ENCODE data around the gene DEGS2.
A peak's percentile ranks its signal among the peaks of the same experiment; 100 is the strongest.

Gene DEGS2

DNA sequence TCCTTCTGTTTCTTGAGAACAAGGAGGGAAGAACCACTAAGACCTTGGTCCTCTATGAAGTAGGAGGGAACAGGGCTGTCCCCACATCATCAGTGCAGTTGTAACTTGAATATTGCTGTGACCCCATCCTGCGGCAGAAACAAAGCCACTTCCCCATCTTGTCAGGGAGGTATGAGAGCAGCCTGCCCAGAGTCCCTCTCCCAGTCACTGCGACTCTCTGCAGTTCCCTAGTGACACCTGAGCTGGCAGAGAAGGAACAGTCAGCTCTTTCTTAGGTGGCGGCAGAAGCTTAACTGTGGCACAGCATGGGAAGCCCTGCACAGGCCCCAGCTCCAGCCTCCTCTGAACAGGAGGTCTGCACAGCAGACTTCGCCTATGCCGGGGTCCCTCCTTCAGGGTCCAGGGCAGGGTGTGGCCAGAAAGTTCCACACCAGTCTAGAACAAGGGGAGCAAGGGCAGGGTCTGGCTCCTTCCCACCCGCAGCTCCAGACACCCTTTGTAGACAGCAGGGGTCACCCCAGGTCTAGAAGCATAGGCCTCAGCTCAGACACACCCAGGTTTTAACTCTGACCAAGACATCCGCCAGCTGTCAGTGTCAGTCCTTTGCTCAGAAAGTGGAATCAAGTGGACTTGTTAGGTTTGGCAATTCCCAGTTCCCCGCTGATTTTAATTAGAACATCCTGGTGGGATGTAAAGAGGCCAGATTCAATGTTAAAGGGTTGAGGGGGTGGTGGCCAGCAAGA is 36.8 kb downstream of the DEGS2 start:
- H3K9me3 ChIP-seq (ENCODE audit: control insufficient read depth, low read length): no peaks in the 10 kb centered on the region
- DNase-seq: no peak
- no peak overlapping the region for H3K27ac ChIP-seq (ENCODE audit: insufficient read depth, low read length, poor library complexity, severe bottlenecking)
- H3K4me1 ChIP-seq (ENCODE audit: control insufficient read depth, insufficient read depth, low read length, poor library complexity, severe bottlenecking): no peaks in the 10 kb centered on the region
- no peaks in the 10 kb centered on the region for H3K27me3 ChIP-seq (replicated peaks; ENCODE audit: control insufficient read depth, insufficient read depth, low read length, poor library complexity, severe bottlenecking)
- H3K4me3 ChIP-seq (ENCODE audit: insufficient read depth, low read depth, low read length, poor library complexity, severe bottlenecking): no peak overlapping the region
- peaks cover 100% of the 10 kb centered on the region for H3K36me3 ChIP-seq (ENCODE audit: control insufficient read depth, insufficient read depth, low read length)

DNA sequence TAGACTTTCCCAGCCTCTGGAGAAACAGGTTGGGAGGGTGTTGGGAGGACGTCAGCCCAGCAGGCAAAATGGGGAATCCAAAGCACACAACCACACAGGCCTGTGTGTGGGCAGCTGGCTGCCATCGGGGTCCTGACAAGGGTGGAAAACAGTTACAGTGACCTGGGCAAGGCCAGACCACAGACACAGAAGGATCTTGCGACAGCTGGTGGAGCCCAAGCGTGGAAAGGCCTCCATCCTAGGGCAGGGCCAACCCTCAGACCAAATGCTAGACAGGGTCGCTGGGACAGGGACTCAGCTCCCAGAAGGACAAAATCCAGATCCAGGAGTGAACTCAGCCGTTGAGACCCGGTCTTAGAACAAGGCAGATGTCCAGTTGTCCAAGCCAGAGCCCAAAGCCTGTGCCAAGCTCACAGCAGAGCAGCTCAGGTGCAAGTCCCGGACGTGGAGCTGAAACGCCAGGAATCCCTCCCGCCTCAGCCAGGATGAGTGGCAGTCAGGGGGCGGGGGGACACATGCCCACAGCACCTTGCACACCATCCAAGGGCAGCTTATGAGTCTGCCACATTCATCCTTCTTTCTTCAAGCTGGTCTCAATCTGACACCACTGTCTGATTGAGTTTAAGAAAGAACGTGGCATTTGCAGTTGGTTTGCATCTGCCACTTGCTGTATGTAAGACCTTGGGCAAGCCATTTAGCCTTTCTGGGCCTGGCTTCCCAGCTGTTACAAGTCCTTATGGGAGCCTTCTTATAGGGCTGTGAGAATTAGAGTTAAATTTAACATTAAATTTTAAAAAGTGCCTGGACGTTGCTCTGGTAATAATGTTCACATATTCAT is 37.6 kb downstream of the DEGS2 start:
- no peak overlapping the region for H3K4me3 ChIP-seq (ENCODE audit: insufficient read depth, low read depth, low read length, poor library complexity, severe bottlenecking)
- peaks cover 100% of the 10 kb centered on the region for H3K36me3 ChIP-seq (ENCODE audit: control insufficient read depth, insufficient read depth, low read length)
- H3K27ac ChIP-seq (ENCODE audit: insufficient read depth, low read length, poor library complexity, severe bottlenecking): peak overlapping the region; percentile 25
- no peaks in the 10 kb centered on the region for H3K4me1 ChIP-seq (ENCODE audit: control insufficient read depth, insufficient read depth, low read length, poor library complexity, severe bottlenecking)
- H3K9me3 ChIP-seq (ENCODE audit: control insufficient read depth, low read length): no peaks in the 10 kb centered on the region
- DNase-seq: no peak
- no peaks in the 10 kb centered on the region for H3K27me3 ChIP-seq (replicated peaks; ENCODE audit: control insufficient read depth, insufficient read depth, low read length, poor library complexity, severe bottlenecking)

DNA sequence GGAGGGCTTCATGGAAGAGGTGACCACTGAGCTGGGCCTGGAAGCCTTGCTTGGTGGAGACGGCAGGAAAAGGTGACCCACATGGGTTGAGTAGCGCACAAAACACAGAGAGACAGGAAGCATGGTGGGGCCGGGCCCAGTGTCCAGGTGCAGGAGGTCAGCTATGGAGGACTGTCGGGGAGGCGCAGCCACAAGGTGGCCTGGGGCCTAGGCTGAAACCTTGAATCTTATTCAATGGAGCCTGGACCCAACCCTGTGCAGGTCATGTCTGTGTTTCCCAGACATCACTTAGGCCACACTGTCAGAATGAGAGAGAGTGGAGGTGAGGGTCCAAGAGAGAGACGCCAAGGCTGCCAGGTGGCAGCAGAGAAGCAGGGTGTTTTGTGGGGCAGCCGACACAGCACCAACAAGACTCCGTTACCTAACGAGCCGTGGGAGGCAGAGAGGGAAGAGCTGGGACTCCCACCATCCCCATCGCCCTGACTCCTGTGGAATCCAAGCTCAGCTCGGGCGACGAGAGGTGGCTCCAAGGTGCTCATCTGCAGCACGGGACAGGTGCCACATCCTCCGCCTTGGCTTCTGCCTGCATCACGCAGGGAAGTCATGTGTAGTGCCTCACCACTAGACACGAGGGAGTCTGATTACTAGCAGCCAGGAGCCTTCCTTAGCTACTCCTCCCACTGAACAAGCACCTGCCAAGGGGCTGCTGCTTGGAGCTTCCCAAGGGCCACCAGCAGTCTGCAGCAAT is 38.7 kb downstream of the DEGS2 start:
- Histone ChIP-seq H3K9me3 (ENCODE audit: control insufficient read depth, low read length) (no peaks in the 10 kb centered on the region), H3K36me3 (ENCODE audit: control insufficient read depth, insufficient read depth, low read length) (peaks cover 100% of the 10 kb centered on the region), H3K27ac (ENCODE audit: insufficient read depth, low read length, poor library complexity, severe bottlenecking) (no peak overlapping the region), H3K4me3 (ENCODE audit: insufficient read depth, low read depth, low read length, poor library complexity, severe bottlenecking) (no peak overlapping the region), H3K27me3 (replicated peaks; ENCODE audit: control insufficient read depth, insufficient read depth, low read length, poor library complexity, severe bottlenecking) (no peaks in the 10 kb centered on the region), H3K4me1 (ENCODE audit: control insufficient read depth, insufficient read depth, low read length, poor library complexity, severe bottlenecking) (no peaks in the 10 kb centered on the region)
- DNase-seq: no peak

DNA sequence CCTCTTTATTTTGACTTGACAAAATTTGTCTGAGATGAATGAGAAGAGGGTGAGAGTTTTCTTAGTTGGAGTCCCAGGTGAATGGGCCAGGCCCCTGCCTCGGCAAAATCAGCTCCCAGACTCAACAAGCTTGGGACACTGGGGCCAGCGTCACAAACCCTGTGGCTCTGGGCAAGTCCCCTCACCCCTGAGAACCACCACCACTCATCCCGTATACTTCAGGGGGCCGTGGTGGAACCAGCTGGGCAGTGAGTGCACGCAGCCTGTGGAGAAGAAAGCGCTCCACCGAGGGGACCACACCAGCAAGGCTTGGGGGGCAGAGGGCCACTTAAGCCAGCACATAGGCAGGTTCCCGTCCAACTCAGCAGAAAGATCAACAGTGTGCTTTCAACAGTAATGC is 40.2 kb downstream of the DEGS2 start:
- H3K27me3 ChIP-seq (replicated peaks; ENCODE audit: control insufficient read depth, insufficient read depth, low read length, poor library complexity, severe bottlenecking): no peaks in the 10 kb centered on the region
- peaks cover 100% of the 10 kb centered on the region for H3K36me3 ChIP-seq (ENCODE audit: control insufficient read depth, insufficient read depth, low read length)
- H3K4me1 ChIP-seq (ENCODE audit: control insufficient read depth, insufficient read depth, low read length, poor library complexity, severe bottlenecking): no peaks in the 10 kb centered on the region
- DNase-seq: no peak
- no peak overlapping the region for H3K27ac ChIP-seq (ENCODE audit: insufficient read depth, low read length, poor library complexity, severe bottlenecking)
- H3K4me3 ChIP-seq (ENCODE audit: insufficient read depth, low read depth, low read length, poor library complexity, severe bottlenecking): no peak overlapping the region
- H3K9me3 ChIP-seq (ENCODE audit: control insufficient read depth, low read length): no peaks in the 10 kb centered on the region

DNA sequence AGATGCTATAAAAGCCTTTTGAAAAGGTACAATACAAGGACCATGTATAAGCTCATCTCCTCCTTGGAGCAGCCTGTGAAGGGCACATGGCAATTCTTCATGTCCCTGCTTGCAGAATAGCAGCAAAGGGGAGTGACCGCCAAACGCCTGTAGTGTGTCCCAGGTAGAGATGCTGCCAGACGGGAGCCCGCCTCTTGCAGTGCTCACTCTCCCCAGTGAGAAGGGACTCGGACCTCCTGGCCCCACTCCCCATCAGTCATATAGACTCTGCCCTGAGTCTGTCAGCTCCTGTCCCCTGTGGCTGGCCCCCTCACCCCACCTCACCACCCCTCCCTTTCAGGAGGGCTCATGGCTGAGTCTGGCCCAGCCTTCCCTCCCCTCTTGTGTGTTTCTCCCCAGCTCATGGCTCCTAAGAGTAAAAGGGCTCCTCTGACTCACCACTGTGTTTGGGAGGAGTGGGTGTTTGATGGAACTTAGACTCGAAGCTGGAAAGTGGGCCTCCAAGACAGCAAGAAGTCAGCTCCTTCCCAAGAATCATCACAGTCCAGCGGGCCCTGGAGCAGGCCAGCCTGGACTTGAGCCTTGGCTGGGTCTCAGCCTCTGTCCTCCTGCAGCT is 40.9 kb downstream of the DEGS2 start:
- Histone ChIP-seq H3K4me3 (ENCODE audit: insufficient read depth, low read depth, low read length, poor library complexity, severe bottlenecking) (no peak overlapping the region), H3K27me3 (replicated peaks; ENCODE audit: control insufficient read depth, insufficient read depth, low read length, poor library complexity, severe bottlenecking) (no peaks in the 10 kb centered on the region), H3K4me1 (ENCODE audit: control insufficient read depth, insufficient read depth, low read length, poor library complexity, severe bottlenecking) (no peaks in the 10 kb centered on the region), H3K36me3 (ENCODE audit: control insufficient read depth, insufficient read depth, low read length) (peaks cover 100% of the 10 kb centered on the region), H3K9me3 (ENCODE audit: control insufficient read depth, low read length) (no peaks in the 10 kb centered on the region), H3K27ac (ENCODE audit: insufficient read depth, low read length, poor library complexity, severe bottlenecking) (peak overlapping the region; percentile 7)
- DNase-seq: no peak

DNA sequence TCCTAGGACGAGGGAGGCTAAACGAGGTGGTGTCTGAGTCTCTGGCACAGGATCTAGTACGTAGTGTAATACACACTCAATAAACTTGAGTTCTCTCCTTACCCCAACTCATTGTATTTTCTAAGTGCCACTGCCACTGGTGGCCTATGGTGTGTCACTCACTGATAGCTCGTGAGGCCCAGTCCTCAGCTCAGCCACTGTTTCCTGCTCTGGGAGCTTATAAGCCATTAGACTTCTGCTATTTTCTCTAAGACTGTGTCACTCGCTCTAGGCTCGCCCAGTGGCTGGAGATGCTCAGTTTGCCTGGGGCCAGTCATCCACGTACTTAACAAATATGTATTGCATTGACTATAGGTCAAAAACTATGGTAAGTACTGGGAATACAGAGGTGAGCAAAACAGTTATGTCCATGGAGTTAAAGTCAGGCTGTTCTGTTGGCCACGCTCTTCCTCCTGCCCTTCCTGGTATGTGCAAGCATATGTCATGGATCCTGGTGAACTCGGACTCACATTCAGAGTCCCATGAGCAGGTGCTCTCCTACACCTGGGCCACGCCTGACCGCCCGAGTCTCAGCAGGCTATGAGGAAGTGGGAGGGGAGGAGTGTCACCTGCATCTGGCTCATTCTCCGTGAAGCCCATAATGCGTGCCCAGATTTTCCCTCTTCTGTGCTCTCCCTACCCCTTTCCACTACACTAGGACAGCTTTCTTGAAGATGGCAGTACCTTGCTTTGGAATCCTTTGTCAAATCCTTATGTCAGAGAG is 41.6 kb downstream of the DEGS2 start:
- no peak for DNase-seq
- H3K4me3 ChIP-seq (ENCODE audit: insufficient read depth, low read depth, low read length, poor library complexity, severe bottlenecking): no peak overlapping the region
- H3K27ac ChIP-seq (ENCODE audit: insufficient read depth, low read length, poor library complexity, severe bottlenecking): no peak overlapping the region
- peaks cover 100% of the 10 kb centered on the region for H3K36me3 ChIP-seq (ENCODE audit: control insufficient read depth, insufficient read depth, low read length)
- no peaks in the 10 kb centered on the region for H3K4me1 ChIP-seq (ENCODE audit: control insufficient read depth, insufficient read depth, low read length, poor library complexity, severe bottlenecking)
- H3K27me3 ChIP-seq (replicated peaks; ENCODE audit: control insufficient read depth, insufficient read depth, low read length, poor library complexity, severe bottlenecking): no peaks in the 10 kb centered on the region
- no peaks in the 10 kb centered on the region for H3K9me3 ChIP-seq (ENCODE audit: control insufficient read depth, low read length)

DNA sequence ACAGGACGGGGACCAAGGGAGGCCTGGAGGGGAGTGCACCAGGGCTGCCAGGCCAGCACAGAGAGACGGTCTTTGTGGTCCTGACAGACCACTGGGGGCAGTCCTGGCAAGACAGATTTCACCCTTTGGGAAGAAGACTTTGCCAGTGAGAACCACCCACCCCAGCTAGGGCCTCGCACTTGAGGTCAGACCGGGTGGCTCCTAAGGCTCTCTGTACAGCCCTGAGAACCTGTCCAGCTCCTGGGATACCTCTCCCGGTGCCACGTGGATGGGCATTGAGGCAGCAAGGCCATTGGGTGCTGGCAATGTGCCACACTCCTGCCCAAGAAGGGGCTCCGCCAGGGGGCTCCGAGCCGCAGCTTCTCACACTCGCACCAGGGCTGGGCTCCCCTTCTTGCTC is 42.4 kb downstream of the DEGS2 start:
- H3K4me1 ChIP-seq (ENCODE audit: control insufficient read depth, insufficient read depth, low read length, poor library complexity, severe bottlenecking): no peaks in the 10 kb centered on the region
- no peaks in the 10 kb centered on the region for H3K27me3 ChIP-seq (replicated peaks; ENCODE audit: control insufficient read depth, insufficient read depth, low read length, poor library complexity, severe bottlenecking)
- no peak overlapping the region for H3K27ac ChIP-seq (ENCODE audit: insufficient read depth, low read length, poor library complexity, severe bottlenecking)
- H3K4me3 ChIP-seq (ENCODE audit: insufficient read depth, low read depth, low read length, poor library complexity, severe bottlenecking): no peak overlapping the region
- no peaks in the 10 kb centered on the region for H3K9me3 ChIP-seq (ENCODE audit: control insufficient read depth, low read length)
- no peak for DNase-seq
- H3K36me3 ChIP-seq (ENCODE audit: control insufficient read depth, insufficient read depth, low read length): peaks cover 100% of the 10 kb centered on the region

DNA sequence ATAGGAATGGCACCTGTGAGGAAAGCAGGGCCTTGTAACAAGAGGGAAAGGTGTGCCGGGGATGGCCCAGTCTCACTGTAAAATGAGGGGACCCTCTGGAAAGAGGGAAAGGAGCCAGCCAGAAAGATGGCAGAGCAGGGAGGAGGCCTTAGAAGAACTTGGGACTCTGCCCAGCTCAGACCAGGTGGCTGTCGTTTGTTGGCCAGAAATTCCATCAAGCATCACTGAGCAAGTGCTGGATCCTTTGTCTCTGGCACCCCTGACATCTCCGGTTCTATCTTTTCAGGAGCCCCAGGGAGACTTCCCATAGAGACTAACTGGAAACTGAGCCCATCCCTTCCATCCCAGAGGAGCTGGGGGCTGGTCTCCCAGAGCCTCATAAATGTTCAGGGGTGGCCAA is 43.3 kb downstream of the DEGS2 start:
- Histone ChIP-seq H3K4me3 (ENCODE audit: insufficient read depth, low read depth, low read length, poor library complexity, severe bottlenecking) (no peak overlapping the region), H3K27me3 (replicated peaks; ENCODE audit: control insufficient read depth, insufficient read depth, low read length, poor library complexity, severe bottlenecking) (no peaks in the 10 kb centered on the region), H3K36me3 (ENCODE audit: control insufficient read depth, insufficient read depth, low read length) (peaks cover 99% of the 10 kb centered on the region), H3K27ac (ENCODE audit: insufficient read depth, low read length, poor library complexity, severe bottlenecking) (no peak overlapping the region), H3K9me3 (ENCODE audit: control insufficient read depth, low read length) (no peaks in the 10 kb centered on the region), H3K4me1 (ENCODE audit: control insufficient read depth, insufficient read depth, low read length, poor library complexity, severe bottlenecking) (no peaks in the 10 kb centered on the region)
- no peak for DNase-seq

DNA sequence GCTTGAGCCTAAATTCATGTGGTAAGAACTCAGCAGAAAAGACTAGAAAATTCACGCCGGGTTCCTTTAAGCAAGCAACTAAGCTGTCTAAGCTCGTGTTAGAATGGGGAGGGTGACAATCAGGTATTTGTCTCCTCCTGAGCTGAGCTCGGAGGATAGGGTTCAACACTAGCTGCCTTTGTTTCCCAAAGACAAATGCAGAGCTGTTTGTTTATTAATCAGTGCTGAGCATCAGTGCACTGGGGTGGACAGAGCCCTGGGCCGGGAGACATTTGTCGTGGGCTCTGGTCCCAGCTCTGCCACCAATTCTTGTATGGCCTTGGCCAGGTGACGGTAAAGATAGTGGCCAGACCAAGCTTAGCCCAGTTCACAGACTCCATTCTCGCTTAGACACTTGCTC is 43.7 kb downstream of the DEGS2 start:
- Histone ChIP-seq H3K27me3 (replicated peaks; ENCODE audit: control insufficient read depth, insufficient read depth, low read length, poor library complexity, severe bottlenecking) (no peaks in the 10 kb centered on the region), H3K4me1 (ENCODE audit: control insufficient read depth, insufficient read depth, low read length, poor library complexity, severe bottlenecking) (no peaks in the 10 kb centered on the region), H3K36me3 (ENCODE audit: control insufficient read depth, insufficient read depth, low read length) (peaks cover 97% of the 10 kb centered on the region), H3K4me3 (ENCODE audit: insufficient read depth, low read depth, low read length, poor library complexity, severe bottlenecking) (no peak overlapping the region), H3K27ac (ENCODE audit: insufficient read depth, low read length, poor library complexity, severe bottlenecking) (no peak overlapping the region), H3K9me3 (ENCODE audit: control insufficient read depth, low read length) (no peaks in the 10 kb centered on the region)
- DNase-seq: no peak

Measured in effector memory CD4-positive, alpha-beta T cell (primary cell).